Measurements from ENCODE around the gene PLCD3.

DNA sequence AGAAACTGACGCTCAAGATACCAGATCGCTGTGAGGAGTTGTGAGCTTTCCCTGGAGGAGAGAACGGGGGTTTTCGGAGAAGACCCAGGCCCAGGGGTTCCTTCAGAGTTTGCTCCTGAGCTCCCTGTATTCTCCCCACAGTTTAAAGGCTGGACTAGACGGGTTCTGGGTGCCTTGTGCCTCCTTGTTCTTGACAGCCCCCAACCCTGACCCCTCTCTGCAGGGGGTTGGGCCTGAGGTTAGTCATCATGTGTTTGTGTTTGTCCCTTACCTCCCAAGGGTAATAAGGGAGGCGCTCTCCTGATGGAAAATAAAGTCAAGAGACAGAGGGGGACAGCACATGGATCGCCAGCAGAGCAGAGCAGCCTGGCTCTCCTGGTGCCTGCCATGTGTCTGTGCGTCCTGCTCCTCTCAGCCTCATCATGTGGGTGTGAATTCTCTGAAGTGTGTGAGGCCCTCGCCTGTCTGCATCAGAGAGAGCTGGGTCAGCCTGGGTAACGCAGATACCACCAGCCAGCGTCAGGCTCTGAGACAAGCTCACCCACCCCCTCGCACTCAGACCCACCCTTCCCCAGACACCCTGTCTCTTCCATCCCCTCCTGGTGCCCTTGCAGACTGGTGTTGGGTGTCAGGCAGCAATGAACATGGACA, 38.1 kb upstream of the PLCD3 start:
- TF ChIP-seq, protein P1, sequence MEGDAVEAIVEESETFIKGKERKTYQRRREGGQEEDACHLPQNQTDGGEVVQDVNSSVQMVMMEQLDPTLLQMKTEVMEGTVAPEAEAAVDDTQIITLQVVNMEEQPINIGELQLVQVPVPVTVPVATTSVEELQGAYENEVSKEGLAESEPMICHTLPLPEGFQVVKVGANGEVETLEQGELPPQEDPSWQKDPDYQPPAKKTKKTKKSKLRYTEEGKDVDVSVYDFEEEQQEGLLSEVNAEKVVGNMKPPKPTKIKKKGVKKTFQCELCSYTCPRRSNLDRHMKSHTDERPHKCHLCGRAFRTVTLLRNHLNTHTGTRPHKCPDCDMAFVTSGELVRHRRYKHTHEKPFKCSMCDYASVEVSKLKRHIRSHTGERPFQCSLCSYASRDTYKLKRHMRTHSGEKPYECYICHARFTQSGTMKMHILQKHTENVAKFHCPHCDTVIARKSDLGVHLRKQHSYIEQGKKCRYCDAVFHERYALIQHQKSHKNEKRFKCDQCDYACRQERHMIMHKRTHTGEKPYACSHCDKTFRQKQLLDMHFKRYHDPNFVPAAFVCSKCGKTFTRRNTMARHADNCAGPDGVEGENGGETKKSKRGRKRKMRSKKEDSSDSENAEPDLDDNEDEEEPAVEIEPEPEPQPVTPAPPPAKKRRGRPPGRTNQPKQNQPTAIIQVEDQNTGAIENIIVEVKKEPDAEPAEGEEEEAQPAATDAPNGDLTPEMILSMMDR (IDR thresholded peaks at IDR 0.05; ENCODE audit: low read length), result no peak
- no peak for TF ChIP-seq EZH2phosphoT487 (IDR thresholded peaks at IDR 0.05; ENCODE audit: low read length)
- no peak for TF ChIP-seq EZH2 (optimal IDR thresholded peaks at IDR 0.05; ENCODE audit: low read depth, low read length)
